ENCODE measurements around the gene PRKD2. TPM values are rescaled to one million over a fixed set of nuclear protein-coding genes. Genes with fewer than 3 reads are reported as not detected.

PRKD2 gene
- polyA plus RNA-seq, 1 donor from 2014 or later, result 8.0 TPM

GRCh38 chr19:46640656-46641055 lies 76.3 kb downstream of the PRKD2 start:
- H3K4me2 ChIP-seq (ENCODE audit: low read length), result no peak overlapping the region
- H3K36me3 ChIP-seq (ENCODE audit: insufficient read depth, low read length), result no peaks in the 10 kb centered on the region
- peaks cover 6% of the 10 kb centered on the region for H3K27me3 ChIP-seq (ENCODE audit: insufficient read depth, low read depth, low read length)
- H3F3A ChIP-seq (ENCODE audit: insufficient read depth, low read length, poor library complexity, severe bottlenecking), result no peaks in the 10 kb centered on the region
- no peak overlapping the region for H2AFZ ChIP-seq (ENCODE audit: low read depth, low read length)
- H4K20me1 ChIP-seq (ENCODE audit: insufficient read depth), result no peaks in the 10 kb centered on the region
- no peak overlapping the region for H3K27ac ChIP-seq (ENCODE audit: low read length)
- no peak overlapping the region for H3K9ac ChIP-seq (ENCODE audit: low read length)
- H3K4me3 ChIP-seq (ENCODE audit: low read length), result no peak overlapping the region
- H3K79me2 ChIP-seq (replicated peaks; ENCODE audit: insufficient read depth, low read length), result no peaks in the 10 kb centered on the region
- TF ChIP-seq MXI1 (conservative IDR thresholded peaks at IDR 0.05; ENCODE audit: poor library complexity, severe bottlenecking) (no peak), TAF1 (IDR thresholded peaks at IDR 0.05; ENCODE audit: low read depth) (no peak), RAD21 (conservative IDR thresholded peaks at IDR 0.05) (no peak)
- no peaks in the 10 kb centered on the region for H3K9me3 ChIP-seq (ENCODE audit: low read length)
- no peaks in the 10 kb centered on the region for H3K9me2 ChIP-seq (ENCODE audit: insufficient read depth, low read length)

DNA sequence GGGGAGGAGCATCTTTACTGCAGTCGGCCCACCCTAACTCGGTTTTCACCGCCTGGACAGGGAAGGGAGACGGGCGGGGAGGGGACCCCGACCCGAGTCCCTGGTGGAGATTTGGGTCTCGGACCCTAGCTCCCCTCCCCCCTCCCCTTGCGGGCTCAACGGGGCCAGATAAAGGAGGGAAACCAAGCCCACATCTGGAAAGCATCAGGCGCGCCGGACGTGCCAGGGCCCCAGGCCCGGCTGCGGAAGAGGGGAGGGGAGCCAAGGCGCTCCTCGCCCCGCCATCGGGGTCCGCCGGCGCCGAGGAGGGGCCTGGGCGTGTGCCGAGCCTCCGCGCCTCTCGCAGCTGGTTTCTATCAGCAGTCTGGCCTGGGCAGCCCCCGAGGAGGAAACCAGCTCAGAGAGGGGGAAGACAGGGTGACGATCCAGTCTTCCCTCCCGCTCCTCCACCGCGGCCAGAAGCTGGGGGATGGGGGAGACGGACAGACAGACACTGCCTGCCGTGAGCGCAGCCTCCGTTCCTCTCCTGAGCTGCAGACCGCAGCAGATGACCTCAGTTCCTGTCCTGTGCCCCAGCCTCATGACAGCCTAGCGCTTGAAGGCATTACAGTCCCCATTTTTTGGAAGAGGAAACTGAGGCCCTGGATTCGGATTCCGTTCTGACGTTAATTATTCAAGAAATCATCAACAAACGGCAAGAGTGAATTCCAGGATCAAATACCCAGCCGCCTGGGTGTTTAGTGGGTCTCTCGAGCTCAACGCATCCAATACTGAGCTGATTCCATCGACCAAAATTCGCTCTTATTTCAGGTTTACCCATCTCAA lies 77.3 kb downstream of the PRKD2 start:
- H3K4me2 ChIP-seq (ENCODE audit: low read length), result peak overlapping the region; percentile 48
- peaks cover 9% of the 10 kb centered on the region for H3K27me3 ChIP-seq (ENCODE audit: insufficient read depth, low read depth, low read length)
- H3K9me2 ChIP-seq (ENCODE audit: insufficient read depth, low read length), result no peaks in the 10 kb centered on the region
- H3K9ac ChIP-seq (ENCODE audit: low read length), result peak overlapping the region; percentile 97
- peak overlapping the region; percentile 98 for H3K27ac ChIP-seq (ENCODE audit: low read length)
- H4K20me1 ChIP-seq (ENCODE audit: insufficient read depth), result no peaks in the 10 kb centered on the region
- H3K9me3 ChIP-seq (ENCODE audit: low read length), result no peaks in the 10 kb centered on the region
- peak overlapping the region; percentile 70 for H3K4me3 ChIP-seq (ENCODE audit: low read length)
- TF ChIP-seq, protein P1, sequence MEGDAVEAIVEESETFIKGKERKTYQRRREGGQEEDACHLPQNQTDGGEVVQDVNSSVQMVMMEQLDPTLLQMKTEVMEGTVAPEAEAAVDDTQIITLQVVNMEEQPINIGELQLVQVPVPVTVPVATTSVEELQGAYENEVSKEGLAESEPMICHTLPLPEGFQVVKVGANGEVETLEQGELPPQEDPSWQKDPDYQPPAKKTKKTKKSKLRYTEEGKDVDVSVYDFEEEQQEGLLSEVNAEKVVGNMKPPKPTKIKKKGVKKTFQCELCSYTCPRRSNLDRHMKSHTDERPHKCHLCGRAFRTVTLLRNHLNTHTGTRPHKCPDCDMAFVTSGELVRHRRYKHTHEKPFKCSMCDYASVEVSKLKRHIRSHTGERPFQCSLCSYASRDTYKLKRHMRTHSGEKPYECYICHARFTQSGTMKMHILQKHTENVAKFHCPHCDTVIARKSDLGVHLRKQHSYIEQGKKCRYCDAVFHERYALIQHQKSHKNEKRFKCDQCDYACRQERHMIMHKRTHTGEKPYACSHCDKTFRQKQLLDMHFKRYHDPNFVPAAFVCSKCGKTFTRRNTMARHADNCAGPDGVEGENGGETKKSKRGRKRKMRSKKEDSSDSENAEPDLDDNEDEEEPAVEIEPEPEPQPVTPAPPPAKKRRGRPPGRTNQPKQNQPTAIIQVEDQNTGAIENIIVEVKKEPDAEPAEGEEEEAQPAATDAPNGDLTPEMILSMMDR (IDR thresholded peaks at IDR 0.05; ENCODE audit: poor library complexity, severe bottlenecking), result no peak
- peak; percentile 22 for TF ChIP-seq EP300 (conservative IDR thresholded peaks at IDR 0.05; ENCODE audit: poor library complexity, severe bottlenecking)
- TF ChIP-seq POLR2AphosphoS5 (IDR thresholded peaks at IDR 0.05), result peak; percentile 24
- H3K36me3 ChIP-seq (ENCODE audit: insufficient read depth, low read length), result no peaks in the 10 kb centered on the region
- H2AFZ ChIP-seq (ENCODE audit: low read depth, low read length), result peak overlapping the region; percentile 90
- no peaks in the 10 kb centered on the region for H3K79me2 ChIP-seq (replicated peaks; ENCODE audit: insufficient read depth, low read length)
- H3F3A ChIP-seq (ENCODE audit: insufficient read depth, low read length, poor library complexity, severe bottlenecking), result no peaks in the 10 kb centered on the region

DNA sequence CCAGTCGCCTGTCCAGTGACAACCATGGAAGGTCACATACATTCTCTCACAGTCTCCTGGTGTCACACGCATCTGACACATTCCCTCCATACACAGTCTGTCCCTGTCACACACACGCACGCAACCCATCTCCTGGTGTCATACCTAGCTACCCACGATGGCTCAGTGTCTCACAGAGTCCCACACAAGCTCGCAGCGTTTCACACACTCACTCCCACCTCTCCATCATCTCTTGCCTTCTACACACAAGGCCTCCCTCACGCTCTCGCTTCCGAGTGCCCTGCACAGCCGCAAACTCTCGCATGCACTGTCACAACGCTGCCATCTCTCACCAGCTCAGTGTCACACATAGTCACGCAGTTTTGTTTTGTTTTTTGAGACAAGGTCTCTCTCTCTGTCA lies 79.7 kb downstream of the PRKD2 start:
- Histone ChIP-seq H3K27me3 (ENCODE audit: insufficient read depth, low read depth, low read length) (peaks cover 11% of the 10 kb centered on the region), H3F3A (ENCODE audit: insufficient read depth, low read length, poor library complexity, severe bottlenecking) (no peaks in the 10 kb centered on the region), H3K9me3 (ENCODE audit: low read length) (no peaks in the 10 kb centered on the region), H2AFZ (ENCODE audit: low read depth, low read length) (no peak overlapping the region), H3K4me3 (ENCODE audit: low read length) (peak overlapping the region; percentile 70), H3K79me2 (replicated peaks; ENCODE audit: insufficient read depth, low read length) (no peaks in the 10 kb centered on the region), H4K20me1 (ENCODE audit: insufficient read depth) (no peaks in the 10 kb centered on the region), H3K4me2 (ENCODE audit: low read length) (no peak overlapping the region), H3K27ac (ENCODE audit: low read length) (peak overlapping the region; percentile 98), H3K9me2 (ENCODE audit: insufficient read depth, low read length) (no peaks in the 10 kb centered on the region), H3K9ac (ENCODE audit: low read length) (peak overlapping the region; percentile 97), H3K36me3 (ENCODE audit: insufficient read depth, low read length) (no peaks in the 10 kb centered on the region)
- TF ChIP-seq POLR2AphosphoS5 (IDR thresholded peaks at IDR 0.05) (peak; percentile 79), EZH2 (IDR thresholded peaks at IDR 0.05; ENCODE audit: borderline replicate concordance, insufficient read depth, low read length, poor library complexity, severe bottlenecking) (no peak), EP300 (conservative IDR thresholded peaks at IDR 0.05; ENCODE audit: poor library complexity, severe bottlenecking) (peak; percentile 48)
- TF ChIP-seq, protein P1 (IDR thresholded peaks at IDR 0.05; ENCODE audit: poor library complexity, severe bottlenecking), result no peak
- TF ChIP-seq, protein P2, sequence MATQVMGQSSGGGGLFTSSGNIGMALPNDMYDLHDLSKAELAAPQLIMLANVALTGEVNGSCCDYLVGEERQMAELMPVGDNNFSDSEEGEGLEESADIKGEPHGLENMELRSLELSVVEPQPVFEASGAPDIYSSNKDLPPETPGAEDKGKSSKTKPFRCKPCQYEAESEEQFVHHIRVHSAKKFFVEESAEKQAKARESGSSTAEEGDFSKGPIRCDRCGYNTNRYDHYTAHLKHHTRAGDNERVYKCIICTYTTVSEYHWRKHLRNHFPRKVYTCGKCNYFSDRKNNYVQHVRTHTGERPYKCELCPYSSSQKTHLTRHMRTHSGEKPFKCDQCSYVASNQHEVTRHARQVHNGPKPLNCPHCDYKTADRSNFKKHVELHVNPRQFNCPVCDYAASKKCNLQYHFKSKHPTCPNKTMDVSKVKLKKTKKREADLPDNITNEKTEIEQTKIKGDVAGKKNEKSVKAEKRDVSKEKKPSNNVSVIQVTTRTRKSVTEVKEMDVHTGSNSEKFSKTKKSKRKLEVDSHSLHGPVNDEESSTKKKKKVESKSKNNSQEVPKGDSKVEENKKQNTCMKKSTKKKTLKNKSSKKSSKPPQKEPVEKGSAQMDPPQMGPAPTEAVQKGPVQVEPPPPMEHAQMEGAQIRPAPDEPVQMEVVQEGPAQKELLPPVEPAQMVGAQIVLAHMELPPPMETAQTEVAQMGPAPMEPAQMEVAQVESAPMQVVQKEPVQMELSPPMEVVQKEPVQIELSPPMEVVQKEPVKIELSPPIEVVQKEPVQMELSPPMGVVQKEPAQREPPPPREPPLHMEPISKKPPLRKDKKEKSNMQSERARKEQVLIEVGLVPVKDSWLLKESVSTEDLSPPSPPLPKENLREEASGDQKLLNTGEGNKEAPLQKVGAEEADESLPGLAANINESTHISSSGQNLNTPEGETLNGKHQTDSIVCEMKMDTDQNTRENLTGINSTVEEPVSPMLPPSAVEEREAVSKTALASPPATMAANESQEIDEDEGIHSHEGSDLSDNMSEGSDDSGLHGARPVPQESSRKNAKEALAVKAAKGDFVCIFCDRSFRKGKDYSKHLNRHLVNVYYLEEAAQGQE (IDR thresholded peaks at IDR 0.05; ENCODE audit: borderline replicate concordance), result no peak
